Measurements from ENCODE around the gene SLC27A1.
"Not testable (repeated sequence)": the region's sequence is repeated elsewhere in the genome, so short reads cannot be mapped to it uniquely, and the experiment has no call there.

SLC27A1 gene

DNA sequence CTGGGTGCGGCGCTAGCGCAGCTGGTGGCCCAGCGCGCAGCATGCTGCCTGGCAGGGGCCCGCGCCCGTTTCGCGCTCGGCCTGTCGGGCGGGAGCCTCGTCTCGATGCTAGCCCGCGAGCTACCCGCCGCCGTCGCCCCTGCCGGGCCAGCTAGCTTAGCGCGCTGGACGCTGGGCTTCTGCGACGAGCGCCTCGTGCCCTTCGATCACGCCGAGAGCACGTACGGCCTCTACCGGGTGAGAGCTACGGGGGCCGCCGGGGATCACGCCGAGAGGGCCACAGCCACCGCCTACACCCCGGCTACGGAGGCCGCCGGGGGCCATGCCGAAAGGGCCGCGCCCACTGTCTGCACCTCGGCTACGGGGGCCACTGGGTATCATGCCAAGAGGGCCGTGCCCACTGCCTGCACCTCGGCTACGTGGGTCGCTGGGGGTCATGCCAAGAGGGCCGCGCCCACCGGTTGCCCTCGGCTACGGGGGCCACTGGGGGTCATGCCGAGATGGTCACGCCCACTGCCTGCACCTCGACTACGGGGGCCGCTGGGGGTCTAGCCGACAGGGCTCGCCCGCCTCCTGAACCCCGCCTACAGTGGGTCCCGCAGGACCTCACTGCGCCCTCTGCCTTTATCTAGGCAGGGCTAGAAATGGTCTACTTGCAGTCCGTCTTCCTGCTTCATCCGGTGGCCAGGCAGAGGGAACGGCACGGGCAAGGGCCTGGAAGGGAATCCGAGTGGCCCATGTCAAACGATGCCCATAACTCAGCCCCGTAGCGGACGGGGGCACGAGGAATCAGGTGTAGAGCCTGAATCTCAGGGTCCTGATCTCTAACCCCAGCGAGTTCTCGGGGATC lies 41.6 kb downstream of the SLC27A1 start:
- peak; percentile 26 for DNase-seq

DNA sequence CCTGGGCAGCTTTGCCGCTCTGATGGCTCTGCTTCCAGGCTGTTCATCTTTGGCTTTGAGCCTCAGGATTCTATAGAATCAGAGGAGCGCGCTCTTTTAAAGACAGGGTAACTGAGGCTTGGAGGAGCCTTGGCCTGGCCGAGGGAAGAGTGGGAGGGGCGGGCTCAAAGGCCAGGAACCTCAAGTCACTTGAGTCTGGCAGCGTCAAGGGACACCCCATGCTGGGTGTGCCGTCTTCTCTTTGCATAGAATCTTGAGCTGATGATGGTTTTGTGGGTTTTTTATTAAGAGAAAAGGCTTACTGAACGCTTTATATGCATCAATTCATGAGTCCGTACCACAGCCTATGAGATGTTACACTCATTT lies 42.2 kb downstream of the SLC27A1 start:
- DNase-seq, result no peak

DNA sequence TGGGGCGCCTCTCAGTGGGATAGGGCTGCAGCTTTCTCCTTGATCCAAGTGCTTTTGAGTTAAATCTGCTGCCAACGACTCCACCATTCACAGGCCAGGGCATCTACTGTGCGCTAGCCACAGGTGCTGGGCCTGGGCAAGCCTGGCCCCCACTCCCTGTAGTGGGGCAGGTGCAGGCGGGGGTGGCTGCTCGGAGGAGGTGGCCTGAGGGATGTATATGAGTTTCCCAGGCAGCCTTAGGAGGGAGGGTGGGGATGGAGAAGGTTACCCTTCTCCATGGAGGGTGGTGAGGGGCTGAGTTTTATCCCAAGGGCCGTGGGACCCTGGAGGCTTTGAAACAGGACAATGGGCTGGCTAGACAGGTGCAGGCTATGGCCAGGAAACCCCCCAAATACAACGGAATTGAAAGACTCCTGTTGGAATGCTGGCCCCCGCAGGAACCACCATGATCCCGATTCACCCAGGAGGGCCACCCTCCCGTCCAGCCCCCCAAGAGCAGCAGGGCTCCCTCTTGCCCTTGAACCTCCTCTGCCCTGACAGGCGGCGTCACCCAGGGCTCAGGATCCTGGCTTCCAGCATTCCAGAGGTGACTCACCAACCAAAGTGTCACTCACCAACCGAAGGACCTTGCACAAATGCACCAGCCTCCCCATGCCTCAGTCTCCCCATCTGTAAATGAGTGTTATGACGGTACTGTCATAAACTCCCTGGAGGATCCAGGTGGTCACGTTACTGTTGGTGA lies 45.3 kb downstream of the SLC27A1 start:
- DNase-seq, result no peak

DNA sequence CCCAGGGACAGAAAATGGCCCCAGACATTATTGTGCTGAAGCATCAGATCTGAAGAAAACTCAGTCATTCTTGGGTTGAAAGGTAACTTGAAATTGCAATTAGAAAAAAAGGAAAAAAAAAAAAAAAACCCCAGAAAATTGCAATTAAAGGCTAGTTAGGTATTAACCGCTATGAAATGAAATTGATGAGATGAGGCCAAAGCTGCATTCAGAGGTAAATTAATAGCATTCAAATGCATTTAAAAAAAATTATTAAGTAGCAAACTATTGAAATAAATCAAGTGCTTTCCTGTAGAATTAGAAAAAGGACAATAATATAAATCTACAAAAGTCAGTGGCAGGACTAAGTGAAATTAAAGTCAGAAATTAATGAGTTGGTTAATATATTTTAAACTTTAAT lies 47.6 kb downstream of the SLC27A1 start:
- no peak for DNase-seq

DNA sequence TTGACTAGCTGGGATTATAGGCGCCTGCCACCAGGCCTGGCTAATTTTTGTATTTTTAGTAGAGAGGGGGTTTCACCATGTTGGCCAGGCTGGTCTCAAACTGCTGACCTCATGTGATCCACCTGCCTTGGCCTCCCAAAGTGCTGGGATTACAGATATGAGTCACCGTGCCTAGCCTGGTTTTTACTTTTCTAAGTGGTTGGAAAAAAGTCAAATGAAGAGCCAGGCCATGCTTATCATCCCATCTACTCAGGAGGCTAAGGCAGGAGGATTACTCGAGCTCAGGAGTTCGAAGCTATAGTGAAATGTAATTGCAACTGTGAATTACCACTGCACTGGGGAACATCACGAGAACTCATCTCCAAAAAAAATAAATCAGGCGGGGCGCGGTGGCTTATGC lies 48.3 kb downstream of the SLC27A1 start:
- not testable (repeated sequence) for DNase-seq

DNA sequence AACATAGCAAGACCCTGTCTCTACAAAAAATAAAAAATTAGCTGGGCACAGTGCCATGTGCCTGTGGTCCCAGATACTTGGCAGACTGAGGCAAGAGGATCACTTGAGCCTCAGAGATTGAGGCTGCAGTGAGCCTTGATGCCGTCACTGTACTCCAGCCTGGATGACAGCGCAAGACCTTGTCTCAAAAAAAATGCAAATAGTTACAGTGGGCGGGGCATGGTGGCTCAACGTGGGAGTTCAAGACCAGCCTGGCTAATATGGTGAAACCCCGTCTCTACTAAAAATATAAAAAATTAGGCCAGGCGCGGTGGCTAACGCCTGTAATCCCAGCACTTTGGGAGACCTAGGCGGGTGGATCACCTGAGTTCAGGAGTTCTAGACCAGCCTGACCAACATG lies 49.6 kb downstream of the SLC27A1 start:
- no peak for DNase-seq

DNA sequence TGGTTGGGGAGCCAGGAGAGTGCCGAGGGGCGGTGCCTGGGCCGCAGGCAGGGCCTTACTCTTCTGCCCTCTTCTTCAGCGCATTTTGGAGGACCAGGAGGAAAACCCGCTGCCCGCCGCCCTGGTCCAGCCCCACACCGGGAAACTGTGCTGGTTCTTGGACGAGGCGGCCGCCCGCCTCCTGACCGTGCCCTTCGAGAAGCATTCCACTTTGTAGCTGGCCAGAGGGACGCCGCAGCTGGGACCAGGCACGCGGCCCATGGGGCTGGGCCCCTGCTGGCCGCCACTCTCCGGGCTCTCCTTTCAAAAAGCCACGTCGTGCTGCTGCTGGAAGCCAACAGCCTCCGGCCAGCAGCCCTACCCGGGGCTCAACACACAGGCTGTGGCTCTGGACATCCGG lies 50.5 kb downstream of the SLC27A1 start:
- no peak for DNase-seq

DNA sequence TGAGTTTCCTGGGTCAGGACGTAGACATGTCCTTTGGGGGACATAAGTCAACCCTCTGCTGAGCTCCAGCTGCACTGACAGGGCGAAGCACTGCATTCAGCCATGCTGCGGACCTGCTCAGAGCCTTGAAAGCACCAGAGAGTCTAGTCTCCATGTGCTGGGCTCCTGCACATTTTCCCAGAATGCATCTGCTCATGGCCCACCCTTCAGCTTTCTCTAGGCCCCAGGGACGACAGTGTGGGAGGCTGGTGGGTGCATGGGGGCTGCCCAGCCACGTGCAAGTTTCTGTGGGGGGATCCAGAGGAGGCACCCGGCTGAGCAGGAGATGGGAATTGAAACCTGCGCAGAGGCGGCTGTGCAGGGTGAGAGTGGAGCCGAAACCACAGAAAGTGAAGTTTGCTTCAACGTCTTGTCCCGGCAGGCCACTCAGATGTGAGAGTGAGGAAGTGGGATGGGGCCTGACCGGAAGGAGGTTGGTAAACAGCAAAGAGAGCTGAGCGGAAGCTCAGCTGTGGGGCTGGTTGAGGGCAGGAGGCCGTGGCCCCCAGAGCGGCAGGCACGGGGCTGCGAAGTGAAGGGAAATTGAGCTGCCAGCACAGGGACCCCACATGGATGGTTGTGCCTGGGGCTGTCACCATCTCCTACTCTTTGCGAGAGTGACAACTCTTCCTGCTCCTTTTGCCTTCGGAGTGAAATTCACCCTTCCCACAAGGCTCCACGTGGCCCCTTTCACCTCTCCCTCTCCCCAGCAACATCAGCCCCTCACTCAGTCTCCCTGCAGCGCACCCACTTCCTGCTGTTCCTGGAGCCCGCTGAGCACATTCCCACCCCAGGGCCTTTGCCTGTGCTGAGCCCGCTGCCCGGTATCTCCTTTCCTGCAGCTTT lies 52.9 kb downstream of the SLC27A1 start:
- no peak for DNase-seq

DNA sequence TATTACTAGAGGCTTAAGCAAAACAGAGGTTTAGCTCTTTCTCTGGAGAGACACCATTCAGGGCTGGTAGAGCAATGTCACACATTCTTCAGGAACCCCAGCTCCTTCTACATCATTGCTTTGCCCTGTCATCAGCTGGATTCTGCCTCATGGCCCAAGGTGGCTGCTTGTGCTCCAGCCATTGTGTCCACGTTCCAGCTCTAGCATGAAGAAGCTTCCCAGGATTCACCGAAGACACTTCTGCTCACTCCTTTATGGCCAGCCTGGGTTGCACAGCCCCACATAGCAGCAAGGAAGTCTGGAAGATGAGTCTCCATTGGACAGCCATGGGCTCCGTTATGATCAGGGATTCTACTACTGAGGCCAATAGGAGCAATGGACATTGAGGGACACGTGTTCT lies 54.3 kb downstream of the SLC27A1 start:
- DNase-seq, result no peak

DNA sequence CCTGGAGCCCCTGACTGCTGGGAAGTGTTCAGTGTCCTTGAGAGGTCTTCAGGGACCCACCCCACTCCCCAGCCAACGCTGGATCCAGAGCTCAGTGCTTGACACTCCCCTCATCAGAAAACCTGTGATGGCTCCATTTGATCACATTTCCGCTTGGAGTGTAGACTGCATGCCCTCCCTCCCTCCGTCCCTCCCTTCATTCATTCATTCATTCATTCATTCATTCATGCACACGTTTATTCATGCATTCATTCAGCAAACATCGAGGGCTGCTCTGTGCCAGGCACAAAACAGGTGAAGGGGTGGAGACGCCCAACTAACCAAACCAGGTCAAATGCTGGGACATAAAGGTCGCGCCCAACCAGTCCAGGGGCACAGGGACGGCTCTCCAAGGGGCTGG lies 54.8 kb downstream of the SLC27A1 start:
- DNase-seq, result no peak

DNA sequence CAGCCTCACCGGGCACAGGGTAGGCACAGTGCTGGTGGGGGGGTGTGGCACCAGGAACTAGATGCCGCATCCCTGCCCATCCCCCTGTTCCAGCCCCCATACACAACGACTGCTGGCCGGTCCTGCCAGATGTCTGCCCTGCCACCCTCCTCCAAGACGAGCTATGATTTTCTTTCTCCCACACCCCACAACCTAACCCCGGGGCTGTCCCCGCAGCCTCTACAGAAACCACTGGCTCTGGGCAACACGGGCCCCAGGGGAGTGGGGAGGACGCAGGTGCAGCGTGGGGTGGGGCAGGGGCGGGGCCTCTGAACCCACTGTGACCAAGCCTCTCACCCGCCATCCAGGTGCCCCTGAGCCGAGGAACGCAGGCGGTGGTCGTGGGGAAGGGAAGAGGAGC lies 56.6 kb downstream of the SLC27A1 start:
- no peak for DNase-seq

DNA sequence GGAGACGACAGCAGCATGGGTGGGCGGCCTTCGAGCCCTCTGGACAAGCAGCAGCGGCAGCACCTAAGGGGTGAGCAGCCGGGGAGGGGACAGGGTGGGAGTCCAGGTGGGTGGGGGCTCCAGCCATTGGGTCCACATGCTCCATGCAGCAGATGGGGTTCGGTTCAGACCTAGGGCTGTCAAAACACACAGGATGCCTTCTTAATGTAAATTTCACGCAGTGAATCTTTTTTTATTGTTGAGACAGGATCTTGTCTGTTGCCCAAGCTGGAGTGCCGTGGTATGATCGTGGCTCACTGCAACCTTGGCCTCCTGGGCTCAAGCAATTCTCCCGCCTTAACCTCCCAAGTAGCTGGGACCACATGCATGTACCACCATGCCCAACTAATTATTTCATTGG lies 57.0 kb downstream of the SLC27A1 start:
- DNase-seq, result no peak

DNA sequence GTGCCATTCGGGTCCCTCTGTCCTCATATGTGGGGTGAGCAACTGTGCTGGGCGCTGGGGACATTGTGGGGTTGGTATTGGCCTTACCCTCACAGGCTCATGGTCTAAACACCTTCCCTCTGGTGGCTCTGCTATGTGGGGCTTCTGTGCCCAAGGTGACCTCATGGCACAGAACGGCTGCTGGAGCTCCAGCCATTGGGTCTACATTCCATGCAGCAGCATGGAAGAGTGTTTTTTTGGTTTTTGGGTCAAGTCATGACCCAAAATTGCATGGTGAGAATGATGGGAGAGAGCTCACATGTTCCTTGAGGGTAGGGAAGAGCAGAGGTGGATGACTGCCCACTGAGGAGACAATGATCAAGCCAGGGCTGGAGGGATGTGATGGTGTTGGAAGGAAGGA lies 58.3 kb downstream of the SLC27A1 start:
- DNase-seq, result no peak

DNA sequence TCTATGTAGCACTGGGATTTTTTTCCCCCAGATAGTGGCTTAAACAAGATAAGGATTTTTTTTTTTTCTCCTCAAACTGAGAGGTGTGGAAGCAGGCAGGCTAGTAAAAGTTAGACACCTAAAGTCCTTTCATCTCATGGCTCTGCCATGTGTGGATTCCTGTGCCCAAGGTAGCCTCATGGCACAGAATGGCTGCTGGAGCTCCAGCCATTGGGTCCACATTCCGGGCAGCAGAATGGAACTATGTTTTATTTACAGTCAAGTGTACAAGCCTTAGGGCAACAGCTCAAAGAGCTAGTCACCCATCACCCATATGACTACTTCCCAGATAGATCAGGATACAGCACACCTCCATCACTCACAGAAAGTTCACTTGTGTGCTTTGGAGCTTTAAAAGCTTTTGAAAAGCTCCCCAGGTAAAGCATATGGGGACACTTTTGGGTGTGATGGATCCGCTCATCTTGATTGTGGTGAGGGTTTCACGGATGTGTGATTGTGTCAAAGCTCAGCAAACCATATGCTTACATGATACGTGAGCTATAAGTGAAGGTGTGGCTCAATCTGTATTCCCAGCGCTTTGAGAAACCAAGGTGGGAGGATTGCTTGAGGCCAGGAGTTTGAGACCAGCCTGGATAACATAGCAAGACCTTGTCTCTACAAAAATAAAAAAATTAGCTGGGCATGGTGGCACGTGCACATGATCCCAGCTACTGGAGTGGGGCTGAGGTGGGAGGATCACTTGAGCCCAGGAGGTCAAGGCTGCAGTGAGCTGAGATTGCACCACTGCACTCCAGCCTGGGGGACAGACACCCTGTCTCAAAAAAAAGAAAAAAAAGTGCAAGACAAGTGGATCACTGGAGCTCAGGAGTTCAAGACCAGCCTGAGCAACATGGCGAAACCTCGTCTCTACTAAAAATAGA lies 59.2 kb downstream of the SLC27A1 start:
- no peak for DNase-seq

DNA sequence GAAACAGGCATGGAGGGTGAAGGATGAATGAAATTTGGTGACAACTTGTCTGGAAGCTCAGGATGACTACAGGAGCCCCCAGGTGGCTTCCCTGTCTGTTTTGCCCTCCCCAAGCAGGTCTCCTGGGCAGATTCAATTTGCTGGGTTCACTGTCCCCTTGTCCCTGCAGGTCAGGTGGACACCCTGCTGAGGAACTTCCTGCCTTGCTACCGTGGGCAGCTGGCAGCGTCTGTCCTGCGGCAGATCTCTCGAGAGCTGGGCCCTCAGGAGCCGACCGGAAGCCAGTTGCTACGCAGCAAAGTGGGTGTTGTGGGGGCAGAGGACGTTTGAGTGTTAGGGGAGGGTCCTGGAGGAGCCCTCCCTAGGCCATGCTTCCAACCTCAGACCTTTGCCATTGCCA lies 60.3 kb downstream of the SLC27A1 start:
- no peak for DNase-seq

DNA sequence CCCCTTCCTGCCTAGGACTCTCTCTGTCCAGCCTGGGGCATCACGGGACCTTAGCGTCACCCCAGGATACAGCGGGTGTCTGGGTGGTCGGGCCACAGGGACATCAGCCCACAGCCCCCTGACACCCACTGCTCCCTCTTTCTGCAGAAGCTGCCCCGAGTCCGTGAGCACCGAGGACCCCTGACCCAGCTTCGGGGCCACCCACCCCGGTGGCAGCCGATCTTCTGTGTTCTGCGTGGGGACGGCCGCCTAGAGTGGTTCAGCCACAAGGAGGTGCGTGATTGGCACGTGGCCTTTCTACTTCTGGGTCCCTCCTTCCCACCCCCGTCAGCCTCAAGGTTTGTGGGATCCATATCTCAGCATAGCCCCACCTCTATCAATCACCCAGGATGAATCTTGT lies 61.8 kb downstream of the SLC27A1 start:
- no peak for DNase-seq

DNA sequence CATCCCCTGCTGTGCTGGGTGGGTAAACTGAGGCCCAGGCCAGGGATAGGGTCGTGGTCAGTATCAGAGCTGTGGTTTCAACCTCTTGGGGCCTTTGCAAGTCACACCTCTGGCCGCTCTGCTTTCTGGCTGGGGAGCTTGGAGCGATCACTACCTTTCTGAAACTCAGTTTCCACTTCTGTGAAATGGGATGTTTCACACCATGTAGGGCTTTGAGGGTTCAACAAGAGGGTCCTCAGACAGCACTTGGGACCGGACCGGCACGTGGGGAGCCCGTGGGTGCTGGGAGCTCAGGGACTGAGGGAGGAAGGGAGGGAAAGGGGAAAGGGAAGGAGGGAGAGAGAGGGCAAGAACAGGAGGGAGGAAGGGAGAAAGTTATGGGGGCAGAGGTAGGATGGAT lies 62.2 kb downstream of the SLC27A1 start:
- DNase-seq, result no peak

DNA sequence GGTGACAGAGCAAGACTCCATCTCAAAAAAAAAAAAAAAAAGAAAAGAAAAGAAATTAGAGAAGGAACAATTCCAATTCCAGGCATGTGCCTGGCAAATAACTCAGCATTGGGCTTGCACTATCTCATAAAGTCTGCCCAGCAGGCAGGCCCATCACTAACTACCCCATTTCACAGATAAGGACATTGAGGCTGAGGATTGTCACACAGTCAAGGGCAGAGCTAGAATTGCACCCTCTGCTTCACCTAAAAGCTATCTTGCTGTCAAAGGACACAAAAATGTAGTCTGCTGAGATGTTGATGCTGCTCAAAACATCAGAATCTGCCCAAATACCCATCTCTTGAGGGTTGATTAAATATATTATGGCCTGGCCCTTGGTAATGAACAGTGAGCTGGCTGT lies 64.4 kb downstream of the SLC27A1 start:
- no peak for DNase-seq

DNA sequence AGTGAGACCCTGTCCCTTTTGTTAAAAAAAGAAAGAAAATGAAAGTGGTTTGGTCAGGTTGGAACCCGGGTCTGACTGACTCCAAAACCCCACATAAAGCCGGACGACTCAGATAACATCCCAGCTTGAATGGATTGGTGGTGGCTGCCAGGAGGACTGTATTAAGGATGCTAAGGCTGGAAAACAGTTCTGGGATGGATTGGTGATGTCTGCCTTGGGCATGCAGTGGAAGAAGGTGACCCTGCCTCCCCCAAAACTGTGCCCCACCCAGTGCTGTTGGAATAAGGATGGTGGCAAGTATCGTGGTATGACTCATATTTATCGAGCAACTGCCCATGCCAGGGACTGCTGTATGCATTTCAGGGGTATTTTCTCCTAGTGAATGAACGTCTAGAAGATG lies 66.6 kb downstream of the SLC27A1 start:
- DNase-seq, result no peak

DNA sequence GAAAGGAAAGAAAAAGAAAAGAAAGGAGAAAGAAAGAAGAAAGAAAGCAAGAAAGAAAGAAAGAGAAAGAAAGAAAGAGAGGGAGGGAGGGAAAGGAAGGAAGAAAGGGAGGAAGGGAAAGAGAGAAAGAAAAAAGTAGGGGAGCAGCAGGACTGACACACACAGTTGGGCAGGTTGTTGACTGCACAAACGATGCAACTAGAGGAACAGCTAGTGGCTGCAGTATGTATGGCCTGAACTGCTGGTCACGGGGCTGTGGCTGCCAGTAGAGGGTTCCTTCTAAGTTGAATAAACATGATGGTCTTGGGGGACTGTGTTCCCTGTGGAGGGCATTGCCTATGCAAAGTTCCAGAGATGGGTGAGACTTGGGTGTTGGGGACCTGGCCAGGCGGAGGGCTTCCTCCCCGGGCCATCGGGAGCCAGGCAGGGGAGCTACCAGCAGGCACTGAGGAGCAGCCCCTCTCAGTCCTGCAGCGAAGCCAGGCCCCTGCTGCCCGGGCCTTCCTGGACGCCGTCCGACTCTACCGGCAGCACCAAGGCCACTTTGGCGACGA lies 68.4 kb downstream of the SLC27A1 start:
- DNase-seq, result no peak

DNA sequence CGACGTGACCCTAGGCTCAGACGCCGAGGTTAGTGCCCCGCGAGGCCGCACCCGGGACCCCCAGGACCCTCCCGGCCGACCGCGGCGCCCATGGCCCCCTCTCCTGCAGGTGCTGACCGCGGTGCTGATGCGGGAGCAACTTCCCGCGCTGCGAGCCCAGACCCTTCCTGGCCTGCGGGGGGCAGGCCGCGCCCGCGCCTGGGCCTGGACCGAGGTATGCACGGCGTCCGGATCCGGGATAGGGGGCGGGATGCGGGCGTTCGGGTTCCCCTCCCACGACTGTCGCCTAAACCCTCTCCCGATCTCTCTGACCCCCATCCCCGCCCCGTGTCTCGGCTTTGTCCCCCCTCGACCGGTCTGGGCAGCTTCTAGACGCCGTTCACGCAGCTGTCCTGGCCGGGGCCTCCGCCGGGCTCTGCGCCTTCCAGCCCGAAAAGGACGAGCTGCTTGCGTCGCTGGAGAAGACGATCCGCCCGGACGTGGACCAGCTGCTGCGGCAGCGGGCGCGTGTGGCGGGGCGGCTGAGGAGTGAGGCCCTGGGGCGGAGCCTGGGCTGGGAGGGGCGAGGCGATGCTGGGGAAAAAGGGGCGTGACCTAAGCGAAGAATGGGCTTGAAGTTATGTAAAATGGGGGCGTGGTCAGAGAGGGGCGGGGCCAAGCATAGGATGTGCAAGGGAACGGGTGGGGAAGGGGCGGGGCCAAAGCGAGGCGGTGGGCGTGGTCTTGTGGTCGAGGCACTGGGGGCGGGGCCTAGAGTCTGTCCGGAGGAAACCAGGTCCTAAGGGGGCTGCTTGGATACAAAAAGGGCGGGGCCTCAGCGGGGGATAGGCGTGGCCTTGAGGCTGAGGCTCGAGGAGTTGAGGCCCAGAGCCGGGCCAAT lies 69.2 kb downstream of the SLC27A1 start:
- peak; percentile 81 for DNase-seq
